ENCODE measurements around the gene DNAJA3. TPM values are rescaled to one million over a fixed set of nuclear protein-coding genes. Genes with fewer than 3 reads are reported as not detected.
A peak's percentile ranks its signal among the peaks of the same experiment; 100 is the strongest.

Gene DNAJA3
- total and polyA plus RNA-seq, 9 of the 15 experiments (the other 6 are each of a cell fraction or from before 2014, with no cell fraction given): 8.1 to 105 (median 79.0) TPM

DNA sequence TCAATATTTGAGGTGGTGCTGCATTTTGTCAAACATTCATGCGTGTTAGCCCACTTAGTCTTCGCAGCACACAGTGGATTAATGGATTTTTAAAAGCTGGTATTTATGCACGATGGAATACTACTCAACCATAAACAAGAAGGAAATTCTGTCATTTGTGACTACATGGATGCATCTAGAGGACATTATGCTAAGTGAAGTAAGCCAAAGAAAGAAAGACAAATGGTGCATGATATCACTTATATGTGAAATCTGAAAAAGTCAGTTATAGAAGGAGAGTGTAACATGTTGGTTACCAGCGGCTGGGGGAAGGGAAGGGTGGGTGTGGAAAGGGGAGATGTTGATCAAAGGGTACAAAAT, 73.5 kb downstream of the DNAJA3 start:
- CTCF ChIA-PET (ENCODE audit: low intra/inter-chr PET ratio): no interaction called here
- H3K79me2 ChIP-seq (ENCODE audit: control insufficient read depth, insufficient read depth, low read length): peaks cover 42% of the 10 kb centered on the region; the same call in 2 of the 3 replicates
- no peak overlapping the region for H2AFZ ChIP-seq (ENCODE audit: low read depth, low read length)
- H3K27ac ChIP-seq (ENCODE audit: extremely low read depth, low read depth, low read length): no peak overlapping the region
- no peak overlapping the region for H3K4me3 ChIP-seq
- peak; percentile 42 for FAIRE-seq
- 94% methylated on average over 4 of the region's 4 CpGs for WGBS (ENCODE audit: insufficient coverage, low coverage, missing lambda C conversion rate)
- peaks cover 27% of the 10 kb centered on the region for H3K36me3 ChIP-seq (ENCODE audit: control insufficient read depth, insufficient read depth, low read length)
- H3K9me1 ChIP-seq (ENCODE audit: control insufficient read depth, insufficient read depth, low read length): no peaks in the 10 kb centered on the region
- no peaks in the 10 kb centered on the region for H3K9me3 ChIP-seq (replicated peaks; ENCODE audit: control insufficient read depth, insufficient read depth, low read depth, low read length)
- in situ Hi-C loops (cut with MboI): no loop called here
- intact Hi-C loops (cut with micrococcal nuclease): no loop called here
- no peak overlapping the region for H3K9ac ChIP-seq (ENCODE audit: insufficient read depth in 1 of 2, low read depth in 2 of 2, low read length in 2 of 2)
- ATAC-seq: no peak
- BruUV-seq (replicated peaks): no TSS peak
- peaks cover 0 to 2% of the 10 kb centered on the region in 2 experiments; a peak in 2 of 5 replicates for H3K4me1 ChIP-seq (replicated peaks in 1 of 2; ENCODE audit: control insufficient read depth in 2 of 2, insufficient read depth in 2 of 2, low read length in 2 of 2)
- H3K27me3 ChIP-seq (ENCODE audit: control insufficient read depth in 2 of 2, insufficient read depth in 2 of 2, low read length in 2 of 2): no peaks in the 10 kb centered on the region
- H3K4me2 ChIP-seq (ENCODE audit: insufficient read depth, low read length): no peak overlapping the region
- DNase-seq (ENCODE audit: extremely low read depth in 1 of 4, low spot score in 3 of 4): no peak
- POLR2A ChIA-PET: interaction anchor here (0.5 to 3.4 kb wide), 2 partner anchors 9 to 16 kb away, joined by 3 to 10 read pairs; no protein-coding TSS in a partner anchor
- peaks cover 7% of the 10 kb centered on the region; the same call in 1 of the 2 replicates for H4K20me1 ChIP-seq (replicated peaks; ENCODE audit: control insufficient read depth, insufficient read depth, low read length)
- no peak for TF ChIP-seq CEBPB (tag; IDR thresholded peaks at IDR 0.05)
- TF ChIP-seq, protein P1, sequence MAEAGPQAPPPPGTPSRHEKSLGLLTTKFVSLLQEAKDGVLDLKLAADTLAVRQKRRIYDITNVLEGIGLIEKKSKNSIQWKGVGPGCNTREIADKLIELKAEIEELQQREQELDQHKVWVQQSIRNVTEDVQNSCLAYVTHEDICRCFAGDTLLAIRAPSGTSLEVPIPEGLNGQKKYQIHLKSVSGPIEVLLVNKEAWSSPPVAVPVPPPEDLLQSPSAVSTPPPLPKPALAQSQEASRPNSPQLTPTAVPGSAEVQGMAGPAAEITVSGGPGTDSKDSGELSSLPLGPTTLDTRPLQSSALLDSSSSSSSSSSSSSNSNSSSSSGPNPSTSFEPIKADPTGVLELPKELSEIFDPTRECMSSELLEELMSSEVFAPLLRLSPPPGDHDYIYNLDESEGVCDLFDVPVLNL (CRISPR knock-in tag; IDR thresholded peaks at IDR 0.05; ENCODE audit: low read depth): no peak
- TF ChIP-seq, protein P2, sequence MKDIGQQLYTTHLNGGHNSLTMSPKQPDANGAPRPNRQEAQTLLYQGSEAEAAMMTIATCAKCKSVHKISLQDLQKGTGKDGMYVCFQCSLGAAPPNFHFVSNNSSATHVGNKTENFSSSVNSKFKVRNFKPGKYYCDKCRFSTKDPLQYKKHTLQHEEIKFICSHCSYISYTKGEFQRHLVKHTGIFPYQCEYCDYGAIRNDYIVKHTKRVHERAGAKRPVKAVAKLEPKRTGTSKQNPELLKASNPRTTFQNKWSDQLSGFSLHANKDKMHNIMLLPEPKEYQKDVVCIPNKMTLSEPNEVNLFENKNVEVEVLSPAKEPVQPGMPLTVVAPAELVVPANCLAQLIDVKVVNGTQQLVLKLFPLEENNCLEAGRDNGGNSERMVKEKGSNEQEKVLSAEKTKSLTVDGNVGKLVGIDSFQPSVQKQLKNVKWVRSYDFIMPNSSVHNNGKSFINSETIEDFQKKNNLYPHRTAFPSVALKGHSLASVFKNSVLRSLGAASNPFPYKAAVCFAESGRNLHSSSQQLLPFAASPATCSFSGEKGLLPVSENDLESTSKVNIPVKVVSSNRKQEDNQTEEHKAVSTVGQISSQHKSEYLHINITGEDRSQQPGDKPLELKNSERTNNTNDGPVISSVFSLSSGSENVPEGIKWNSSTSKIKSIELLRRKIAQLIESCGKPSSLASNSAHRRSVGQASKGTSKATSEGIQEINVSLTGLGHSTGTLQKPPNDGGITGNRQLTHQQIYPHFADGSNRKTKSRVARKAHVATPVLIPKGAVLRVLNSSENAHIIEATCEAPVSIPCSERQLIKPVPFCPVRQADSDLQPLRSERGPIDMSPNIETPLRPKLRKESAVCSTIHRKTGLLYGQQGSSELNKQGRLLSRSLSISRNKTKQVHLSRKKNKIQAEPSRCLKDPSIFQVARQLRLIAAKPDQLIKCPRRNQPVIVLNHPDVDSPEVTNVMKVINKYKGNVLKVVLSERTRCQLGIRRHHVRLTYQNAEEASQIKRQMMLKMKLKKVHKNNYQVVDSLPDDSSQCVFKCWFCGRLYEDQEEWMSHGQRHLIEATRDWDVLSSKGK (CRISPR knock-in tag; IDR thresholded peaks at IDR 0.05): no peak
- no peak for TF ChIP-seq PTRF (tag; IDR thresholded peaks at IDR 0.05)
- TF ChIP-seq NCOA2 (IDR thresholded peaks at IDR 0.05; ENCODE audit: partially characterized antibody in 2 of 2): no peak
- TF ChIP-seq SMAD1 (IDR thresholded peaks at IDR 0.05; ENCODE audit: low read depth, low read length, partially characterized antibody): no peak
- TF ChIP-seq, protein P3, sequence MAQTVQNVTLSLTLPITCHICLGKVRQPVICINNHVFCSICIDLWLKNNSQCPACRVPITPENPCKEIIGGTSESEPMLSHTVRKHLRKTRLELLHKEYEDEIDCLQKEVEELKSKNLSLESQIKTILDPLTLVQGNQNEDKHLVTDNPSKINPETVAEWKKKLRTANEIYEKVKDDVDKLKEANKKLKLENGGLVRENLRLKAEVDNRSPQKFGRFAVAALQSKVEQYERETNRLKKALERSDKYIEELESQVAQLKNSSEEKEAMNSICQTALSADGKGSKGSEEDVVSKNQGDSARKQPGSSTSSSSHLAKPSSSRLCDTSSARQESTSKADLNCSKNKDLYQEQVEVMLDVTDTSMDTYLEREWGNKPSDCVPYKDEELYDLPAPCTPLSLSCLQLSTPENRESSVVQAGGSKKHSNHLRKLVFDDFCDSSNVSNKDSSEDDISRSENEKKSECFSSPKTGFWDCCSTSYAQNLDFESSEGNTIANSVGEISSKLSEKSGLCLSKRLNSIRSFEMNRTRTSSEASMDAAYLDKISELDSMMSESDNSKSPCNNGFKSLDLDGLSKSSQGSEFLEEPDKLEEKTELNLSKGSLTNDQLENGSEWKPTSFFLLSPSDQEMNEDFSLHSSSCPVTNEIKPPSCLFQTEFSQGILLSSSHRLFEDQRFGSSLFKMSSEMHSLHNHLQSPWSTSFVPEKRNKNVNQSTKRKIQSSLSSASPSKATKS (CRISPR knock-in tag; IDR thresholded peaks at IDR 0.05): no peak
- TF ChIP-seq SIN3B (IDR thresholded peaks at IDR 0.05; ENCODE audit: low read depth): no peak
- no peak for TF ChIP-seq DPF2 (IDR thresholded peaks at IDR 0.05)
- no peak for TF ChIP-seq PTBP1 (IDR thresholded peaks at IDR 0.05; ENCODE audit: low read depth, low read length)
- TF ChIP-seq, protein P4, sequence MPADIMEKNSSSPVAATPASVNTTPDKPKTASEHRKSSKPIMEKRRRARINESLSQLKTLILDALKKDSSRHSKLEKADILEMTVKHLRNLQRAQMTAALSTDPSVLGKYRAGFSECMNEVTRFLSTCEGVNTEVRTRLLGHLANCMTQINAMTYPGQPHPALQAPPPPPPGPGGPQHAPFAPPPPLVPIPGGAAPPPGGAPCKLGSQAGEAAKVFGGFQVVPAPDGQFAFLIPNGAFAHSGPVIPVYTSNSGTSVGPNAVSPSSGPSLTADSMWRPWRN (IDR thresholded peaks at IDR 0.05; ENCODE audit: low read depth): no peak
- TF ChIP-seq ZBED1 (IDR thresholded peaks at IDR 0.05): no peak
